Gastroesophageal sphincter (tissue), 2 donors: ENCODE data around the gene DNAJC1.

Source experiments
- EP300 ChIP-seq: sonication (generic); formaldehyde crosslinking; IDR thresholded peaks from one replicate; pipeline ENCODE4 v1.6.1; 2017; ENCODE audit warnings: antibody characterized with exemption, mild to moderate bottlenecking
- POLR2A ChIP-seq, 2 donors: fragments of 450-650 bp; IDR thresholded peaks; one replicate each; pipeline ENCODE4 v1.6.1; 2017; ENCODE audit warnings: antibody characterized with exemption in 2 of 2, mild to moderate bottlenecking in 2 of 2, moderate library complexity in 1 of 2

DNA sequence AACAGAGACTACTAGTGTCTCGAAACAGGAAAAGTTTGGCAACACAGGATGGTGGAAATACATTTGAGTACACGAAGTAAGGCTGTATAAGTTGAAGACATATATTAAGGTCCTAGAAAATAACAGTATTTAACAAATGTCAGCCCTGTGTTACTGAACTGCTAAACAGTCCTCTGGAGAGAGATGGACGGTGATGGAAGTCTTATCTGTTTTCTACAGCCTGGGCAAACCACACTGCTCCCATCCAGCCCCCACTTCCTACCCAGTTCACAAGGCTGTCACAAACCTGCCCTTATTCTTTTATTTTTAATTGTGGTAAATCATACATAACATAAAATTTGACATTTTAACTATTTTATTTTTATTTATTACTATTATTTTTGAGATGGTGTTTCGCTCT is 179.1 kb downstream of the DNAJC1 start:
- no peak for TF ChIP-seq EP300
- TF ChIP-seq POLR2A (IDR thresholded peaks at IDR 0.05): no peak
